Stimulated activated effector memory CD8-positive, alpha-beta T cell treated with anti-CD3 and anti-CD28 coated beads, Interleukin-12 subunit alpha, Interleukin-12 subunit beta, amount 100 ng/mL, for 72 hours (primary cell): ENCODE results near the gene KIF19.
A peak's percentile ranks its signal among the peaks of the same experiment; 100 is the strongest.

ENCODE experiments used
- ATAC-seq: fragments of 150-1000 bp; cut with Tn5 transposase; 2 replicates; pipeline ENCODE4 v1.10.0; 2021
- DNase-seq, 2 donors: peaks; one replicate each; pipeline ENCODE4 v3.0.0; 2021 to 2022; ENCODE audit warnings: low spot score in 2 of 2
- H3K27ac Mint-ChIP-seq: one replicate; pipeline ENCODE4 v1.8.0; 2022; ENCODE audit warnings: mild to moderate bottlenecking, mixed read lengths
- H3K36me3 Mint-ChIP-seq: one replicate; pipeline ENCODE4 v1.8.0; 2022; ENCODE audit warnings: mild to moderate bottlenecking, mixed read lengths
- H3K4me1 Mint-ChIP-seq: one replicate; pipeline ENCODE4 v1.8.0; 2022; ENCODE audit warnings: mixed read lengths
- H3K4me3 Mint-ChIP-seq: one replicate; pipeline ENCODE4 v1.8.0; 2022; ENCODE audit warnings: mild to moderate bottlenecking, mixed read lengths
- H3K9me3 Mint-ChIP-seq: one replicate; pipeline ENCODE4 v1.8.0; 2022; ENCODE audit warnings: mixed read lengths

Gene KIF19

GRCh38 chr17:74295625-74296547 lies 30.1 kb upstream of the KIF19 start:
- H3K9me3 Mint-ChIP-seq = no peaks in the 10 kb centered on the region
- H3K4me1 Mint-ChIP-seq = peaks cover 30% of the 10 kb centered on the region
- H3K36me3 Mint-ChIP-seq = no peaks in the 10 kb centered on the region
- no peak for DNase-seq
- no peak overlapping the region for H3K27ac Mint-ChIP-seq
- H3K4me3 Mint-ChIP-seq = no peak overlapping the region
- no peak for ATAC-seq

GRCh38 chr17:74296548-74296936 lies 29.5 kb upstream of the KIF19 start:
- H3K36me3 Mint-ChIP-seq = no peaks in the 10 kb centered on the region
- peaks cover 36% of the 10 kb centered on the region for H3K4me1 Mint-ChIP-seq
- no peak overlapping the region for H3K4me3 Mint-ChIP-seq
- no peak overlapping the region for H3K27ac Mint-ChIP-seq
- ATAC-seq = peak; percentile 49
- no peaks in the 10 kb centered on the region for H3K9me3 Mint-ChIP-seq
- no peak for DNase-seq

DNA sequence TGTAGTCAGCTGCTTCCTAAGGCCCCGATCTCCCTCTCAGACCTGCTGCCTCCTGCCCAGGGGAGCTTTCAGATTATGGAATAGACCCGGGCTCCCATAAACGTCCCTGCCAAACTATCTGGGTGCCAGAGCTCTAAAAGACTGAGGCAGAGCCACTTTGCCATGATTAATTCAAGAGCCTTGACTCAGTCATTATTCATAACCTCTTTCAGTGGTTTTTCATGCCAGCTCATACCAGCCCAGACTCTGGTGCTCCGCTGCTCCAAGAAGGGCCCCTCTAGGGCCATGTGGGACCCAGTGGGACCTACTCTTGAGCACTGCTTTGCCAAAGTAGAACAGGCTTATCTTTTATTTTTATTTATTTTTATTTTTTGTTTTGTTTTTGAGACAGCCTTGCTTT lies 28.1 kb upstream of the KIF19 start:
- DNase-seq = peak; percentile 33 to 68
- peak overlapping the region; percentile 83 for H3K27ac Mint-ChIP-seq
- peaks cover 36% of the 10 kb centered on the region for H3K4me1 Mint-ChIP-seq
- ATAC-seq = peak; percentile 98
- no peaks in the 10 kb centered on the region for H3K9me3 Mint-ChIP-seq
- H3K36me3 Mint-ChIP-seq = no peaks in the 10 kb centered on the region
- H3K4me3 Mint-ChIP-seq = peak overlapping the region; percentile 60

GRCh38 chr17:74298778-74299177 lies 27.2 kb upstream of the KIF19 start:
- DNase-seq (no peak), ATAC-seq (no peak)
- peaks cover 36% of the 10 kb centered on the region for H3K4me1 Mint-ChIP-seq
- H3K4me3 Mint-ChIP-seq = no peak overlapping the region
- H3K9me3 Mint-ChIP-seq = no peaks in the 10 kb centered on the region
- no peaks in the 10 kb centered on the region for H3K36me3 Mint-ChIP-seq
- H3K27ac Mint-ChIP-seq = peak overlapping the region; percentile 54

DNA sequence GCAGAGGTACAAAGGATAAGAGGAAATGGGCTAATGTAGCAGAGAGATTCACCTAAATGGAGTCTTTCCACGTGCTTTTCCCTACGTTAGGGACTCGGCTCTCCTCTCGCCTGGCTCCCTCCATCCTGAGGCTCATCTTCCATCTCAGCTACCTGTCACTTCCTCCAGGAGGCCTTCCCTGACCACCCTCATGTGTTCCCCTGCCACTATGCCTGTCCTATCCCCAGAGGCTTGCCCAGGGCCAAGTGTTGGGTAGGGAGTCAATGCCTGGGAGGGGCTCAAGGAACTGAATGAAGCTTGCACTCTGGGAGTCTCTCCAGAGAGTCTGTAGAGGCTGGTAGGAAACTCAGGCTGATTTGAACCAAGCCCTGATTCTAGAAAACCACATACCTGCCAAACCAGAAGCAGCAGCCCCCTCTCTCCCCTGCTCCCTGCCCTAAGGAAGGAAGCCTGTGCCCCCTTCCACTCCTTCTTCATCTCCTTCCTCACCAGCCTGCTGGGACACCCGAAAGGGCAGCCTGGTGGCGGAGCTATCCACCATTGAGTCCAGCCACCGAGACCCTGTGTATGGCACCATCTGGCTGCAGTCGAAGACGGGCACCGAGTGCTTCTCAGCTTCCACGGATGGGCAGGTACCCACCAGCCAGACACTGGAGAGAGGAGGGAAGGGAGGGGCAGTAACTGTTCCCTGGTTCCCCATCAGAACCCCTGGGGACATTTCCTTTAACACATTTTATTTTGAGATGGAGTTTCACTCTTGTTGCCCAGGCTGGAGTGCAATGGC lies 26.6 kb upstream of the KIF19 start:
- no peaks in the 10 kb centered on the region for H3K9me3 Mint-ChIP-seq
- H3K4me1 Mint-ChIP-seq = peaks cover 36% of the 10 kb centered on the region
- no peaks in the 10 kb centered on the region for H3K36me3 Mint-ChIP-seq
- H3K27ac Mint-ChIP-seq = peak overlapping the region; percentile 54
- ATAC-seq (no peak), DNase-seq (no peak)
- H3K4me3 Mint-ChIP-seq = no peak overlapping the region

DNA sequence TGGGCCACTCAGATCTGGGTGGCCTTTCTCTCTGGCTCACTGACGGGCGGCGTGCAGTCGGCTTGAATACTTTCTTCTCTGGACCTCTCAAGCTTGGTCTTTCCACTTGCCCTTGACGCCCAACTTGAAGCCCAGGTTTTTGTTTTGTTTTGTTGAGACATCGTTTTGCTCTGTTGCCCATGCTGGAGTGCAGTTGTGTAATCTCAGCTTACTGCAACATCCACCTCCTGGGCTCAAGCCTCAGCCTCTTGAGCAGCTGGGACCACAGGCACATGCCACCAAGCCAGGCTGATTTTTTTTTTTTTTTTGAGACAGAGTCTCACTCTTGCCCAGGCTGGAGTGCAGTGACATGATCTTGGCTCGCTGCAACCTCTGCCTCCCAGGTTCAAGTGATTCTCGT lies 22.7 kb upstream of the KIF19 start:
- DNase-seq (no peak), ATAC-seq (no peak)
- Mint-ChIP-seq H3K4me1 (peaks cover 23% of the 10 kb centered on the region), H3K36me3 (no peaks in the 10 kb centered on the region), H3K9me3 (no peaks in the 10 kb centered on the region), H3K4me3 (no peak overlapping the region), H3K27ac (no peak overlapping the region)

- Mint-ChIP-seq H3K4me1 (peaks cover 21% of the 10 kb centered on the region), H3K9me3 (no peaks in the 10 kb centered on the region), H3K36me3 (no peaks in the 10 kb centered on the region), H3K4me3 (no peak overlapping the region), H3K27ac (no peak overlapping the region)
- ATAC-seq (no peak), DNase-seq (no peak)
Observed at GRCh38 chr17:74304184-74304583, 21.8 kb upstream of the KIF19 start.

GRCh38 chr17:74305865-74306654 lies 20.0 kb upstream of the KIF19 start:
- DNase-seq (no peak), ATAC-seq (peak; percentile 56)
- Mint-ChIP-seq H3K36me3 (no peaks in the 10 kb centered on the region), H3K27ac (peak overlapping the region; percentile 44), H3K4me1 (peaks cover 14% of the 10 kb centered on the region), H3K4me3 (no peak overlapping the region), H3K9me3 (no peaks in the 10 kb centered on the region)

- no peak overlapping the region for H3K27ac Mint-ChIP-seq
- H3K4me3 Mint-ChIP-seq = no peak overlapping the region
- no peaks in the 10 kb centered on the region for H3K9me3 Mint-ChIP-seq
- DNase-seq = no peak
- ATAC-seq = no peak
- peaks cover 9% of the 10 kb centered on the region for H3K4me1 Mint-ChIP-seq
- no peaks in the 10 kb centered on the region for H3K36me3 Mint-ChIP-seq
Observed at GRCh38 chr17:74307984-74308773, 17.8 kb upstream of the KIF19 start.

DNA sequence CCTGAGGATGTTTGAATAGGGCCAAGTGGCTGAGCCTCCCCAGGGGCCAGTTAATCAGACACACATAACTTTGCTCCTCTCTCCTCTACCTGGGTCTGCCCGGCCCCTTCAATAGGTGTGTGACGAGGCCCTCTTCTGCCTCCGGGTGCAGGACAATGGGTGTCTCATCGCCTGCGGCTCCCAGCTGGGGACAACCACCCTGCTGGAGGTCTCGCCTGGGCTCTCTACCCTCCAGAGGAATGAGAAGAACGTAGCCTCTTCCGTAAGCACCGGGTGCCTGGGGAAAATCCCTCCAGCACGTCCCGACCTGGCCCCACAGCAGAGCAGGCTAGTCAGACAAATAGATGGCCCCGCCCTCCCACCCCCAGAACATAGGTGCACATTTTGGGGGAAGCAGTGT lies 16.1 kb upstream of the KIF19 start:
- DNase-seq = no peak
- no peak for ATAC-seq
- no peak overlapping the region for H3K27ac Mint-ChIP-seq
- peaks cover 9% of the 10 kb centered on the region for H3K4me1 Mint-ChIP-seq
- no peak overlapping the region for H3K4me3 Mint-ChIP-seq
- H3K36me3 Mint-ChIP-seq = no peaks in the 10 kb centered on the region
- H3K9me3 Mint-ChIP-seq = no peaks in the 10 kb centered on the region

DNA sequence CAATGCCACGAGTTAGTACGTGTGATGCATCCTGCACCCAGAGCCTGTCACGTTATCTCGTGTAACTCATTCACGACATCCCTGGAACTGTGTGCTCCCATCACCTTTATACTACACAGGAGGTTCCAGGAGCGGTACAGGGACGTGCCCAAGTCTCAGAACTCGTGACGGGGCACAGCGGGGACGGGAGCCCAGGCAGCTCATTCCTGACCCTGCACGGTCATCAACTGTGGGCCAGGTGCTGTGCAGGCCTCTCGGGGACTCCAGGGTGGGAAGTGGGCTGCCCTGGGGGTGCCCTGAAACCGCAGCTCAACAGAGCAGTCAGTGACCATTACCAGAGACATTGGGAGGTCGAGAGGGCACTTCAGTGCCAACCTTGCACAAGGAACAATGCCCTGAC lies 11.1 kb upstream of the KIF19 start:
- Mint-ChIP-seq H3K36me3 (no peaks in the 10 kb centered on the region), H3K4me1 (no peaks in the 10 kb centered on the region), H3K9me3 (no peaks in the 10 kb centered on the region), H3K4me3 (no peak overlapping the region), H3K27ac (no peak overlapping the region)
- DNase-seq (no peak), ATAC-seq (no peak)

GRCh38 chr17:74316220-74316619 lies 9.8 kb upstream of the KIF19 start:
- ATAC-seq = no peak
- Mint-ChIP-seq H3K27ac (no peak overlapping the region), H3K9me3 (no peaks in the 10 kb centered on the region)

DNA sequence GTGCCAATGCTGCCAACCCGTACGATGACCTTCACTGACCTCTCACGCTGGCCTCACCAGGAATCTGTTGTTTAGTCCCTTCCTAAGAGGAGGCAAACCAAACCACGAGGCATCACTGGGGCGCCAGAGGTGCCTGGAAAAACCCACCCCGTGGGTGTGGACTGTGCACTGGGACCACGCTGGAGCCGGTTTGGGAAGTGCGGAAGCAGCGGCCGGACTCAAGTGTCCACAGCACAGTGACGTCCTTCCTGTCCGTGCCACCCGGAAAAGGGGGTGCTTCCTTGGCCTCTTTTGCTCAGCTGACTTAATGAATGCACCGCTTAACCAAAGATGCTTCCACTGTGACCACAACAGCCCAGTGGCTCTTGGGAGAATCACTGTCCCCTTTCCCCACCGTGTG lies 9.0 kb upstream of the KIF19 start:
- no peak overlapping the region for H3K27ac Mint-ChIP-seq
- no peaks in the 10 kb centered on the region for H3K4me1 Mint-ChIP-seq
- no peak for DNase-seq
- no peak for ATAC-seq
- no peaks in the 10 kb centered on the region for H3K36me3 Mint-ChIP-seq
- no peak overlapping the region for H3K4me3 Mint-ChIP-seq
- H3K9me3 Mint-ChIP-seq = no peaks in the 10 kb centered on the region

More at GRCh38 chr17:74316220-74316619, 9.8 kb upstream of the KIF19 start:
- H3K4me3 Mint-ChIP-seq = no peak overlapping the region
- H3K4me1 Mint-ChIP-seq = no peaks in the 10 kb centered on the region
- no peak for DNase-seq
- H3K36me3 Mint-ChIP-seq = no peaks in the 10 kb centered on the region

DNA sequence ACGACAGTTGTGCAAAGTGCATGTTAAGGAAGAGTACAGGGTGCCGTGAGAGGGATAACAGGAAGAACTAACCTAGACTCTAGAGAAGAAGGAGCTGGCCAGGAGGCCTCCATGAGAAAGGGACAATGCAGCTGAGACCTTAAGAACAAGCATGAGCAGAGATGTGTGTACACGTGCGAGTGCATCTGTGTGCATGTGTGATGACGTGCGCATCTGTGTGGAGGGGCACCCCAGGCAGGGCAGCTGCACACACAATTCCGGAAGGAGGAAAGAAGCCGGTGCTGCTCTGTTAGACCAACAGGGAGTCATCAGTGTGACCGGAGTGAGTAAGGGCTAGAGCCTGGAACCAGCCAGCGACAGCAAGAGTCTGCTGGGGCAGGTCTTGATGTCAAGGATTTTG lies 7.6 kb upstream of the KIF19 start:
- H3K27ac Mint-ChIP-seq = no peak overlapping the region
- ATAC-seq (no peak), DNase-seq (no peak)
- no peak overlapping the region for H3K4me3 Mint-ChIP-seq
- H3K9me3 Mint-ChIP-seq = no peaks in the 10 kb centered on the region
- H3K36me3 Mint-ChIP-seq = no peaks in the 10 kb centered on the region
- no peaks in the 10 kb centered on the region for H3K4me1 Mint-ChIP-seq

GRCh38 chr17:74324521-74324920 lies 1.5 kb upstream of the KIF19 start:
- ATAC-seq (no peak), DNase-seq (no peak)
- Mint-ChIP-seq H3K36me3 (no peaks in the 10 kb centered on the region), H3K27ac (peak overlapping the region; percentile 86), H3K4me3 (no peak overlapping the region), H3K9me3 (no peaks in the 10 kb centered on the region), H3K4me1 (peaks cover 29% of the 10 kb centered on the region)
